Hepatocyte (in vitro differentiated cells): Measurements from ENCODE around the gene NR2F1-AS1.

Experiments
- EZH2phosphoT487 ChIP-seq: fragments of 200-600 bp; sonication (generic); IDR thresholded peaks from one replicate; pipeline ENCODE4 v1.6.1; 2018; ENCODE audit warnings: antibody characterized with exemption, mild to moderate bottlenecking, low read depth, moderate library complexity; ENCODE audit not compliant: unreplicated experiment, severe bottlenecking
- TF ChIP-seq, protein P1 (sequence below): fragments of 200-600 bp; sonication (generic); IDR thresholded peaks from 2 replicates; pipeline ENCODE4 v1.5.1; 2016; ENCODE audit warnings: antibody characterized with exemption, mild to moderate bottlenecking; ENCODE audit not compliant: poor library complexity

DNA sequence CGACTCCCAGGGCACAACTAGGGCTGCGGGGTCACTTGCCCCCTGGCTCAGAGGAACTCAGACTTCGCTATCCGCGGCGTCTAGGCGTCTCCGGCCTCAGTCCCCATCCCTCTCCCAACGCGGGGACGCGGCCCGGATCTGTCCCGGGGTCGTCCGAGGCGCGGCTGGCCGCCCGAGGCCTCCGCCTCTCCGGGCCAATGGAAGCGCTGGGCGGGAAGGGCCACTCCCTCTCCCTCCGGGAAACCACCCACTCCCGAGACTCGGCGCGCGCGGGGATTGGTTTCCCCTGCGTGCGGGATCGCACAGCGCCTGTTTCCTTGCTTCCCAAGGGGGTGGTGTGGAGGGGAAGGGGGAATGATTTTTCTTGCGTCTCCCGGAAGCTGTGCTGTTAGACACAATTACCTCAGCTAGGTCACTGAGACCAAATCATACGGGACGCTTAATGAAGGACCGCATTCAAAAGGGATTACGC lies 40.3 kb upstream of the NR2F1-AS1 start:
- TF ChIP-seq, protein P1, sequence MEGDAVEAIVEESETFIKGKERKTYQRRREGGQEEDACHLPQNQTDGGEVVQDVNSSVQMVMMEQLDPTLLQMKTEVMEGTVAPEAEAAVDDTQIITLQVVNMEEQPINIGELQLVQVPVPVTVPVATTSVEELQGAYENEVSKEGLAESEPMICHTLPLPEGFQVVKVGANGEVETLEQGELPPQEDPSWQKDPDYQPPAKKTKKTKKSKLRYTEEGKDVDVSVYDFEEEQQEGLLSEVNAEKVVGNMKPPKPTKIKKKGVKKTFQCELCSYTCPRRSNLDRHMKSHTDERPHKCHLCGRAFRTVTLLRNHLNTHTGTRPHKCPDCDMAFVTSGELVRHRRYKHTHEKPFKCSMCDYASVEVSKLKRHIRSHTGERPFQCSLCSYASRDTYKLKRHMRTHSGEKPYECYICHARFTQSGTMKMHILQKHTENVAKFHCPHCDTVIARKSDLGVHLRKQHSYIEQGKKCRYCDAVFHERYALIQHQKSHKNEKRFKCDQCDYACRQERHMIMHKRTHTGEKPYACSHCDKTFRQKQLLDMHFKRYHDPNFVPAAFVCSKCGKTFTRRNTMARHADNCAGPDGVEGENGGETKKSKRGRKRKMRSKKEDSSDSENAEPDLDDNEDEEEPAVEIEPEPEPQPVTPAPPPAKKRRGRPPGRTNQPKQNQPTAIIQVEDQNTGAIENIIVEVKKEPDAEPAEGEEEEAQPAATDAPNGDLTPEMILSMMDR = no peak
- no peak for TF ChIP-seq EZH2phosphoT487
